ENCODE results near the gene LRP1-AS.

LRP1-AS gene

GRCh38 chr12:57097554-57097835 is 49.9 kb downstream of the LRP1-AS start:
- no peak for DNase-seq (ENCODE audit: low spot score)

GRCh38 chr12:57096748-57097553 is 50.5 kb downstream of the LRP1-AS start:
- no peak for DNase-seq (ENCODE audit: low spot score)

- DNase-seq (ENCODE audit: low spot score), result no peak
Observed at GRCh38 chr12:57096099-57096572, 51.3 kb downstream of the LRP1-AS start.

- DNase-seq (ENCODE audit: low spot score), result no peak
Observed at GRCh38 chr12:57095440-57095839, 52.0 kb downstream of the LRP1-AS start.

All from AG08395 (cell line).